Activated CD4-positive, alpha-beta T cell treated with anti-CD3 and anti-CD28 coated beads, Interleukin-2, Interleukin-6, amounts not matched to agents 100 ng/mL and 50 ng/mL, durations not matched to agents 16 hours and 8 hours (primary cell): ENCODE data around the gene CD52.
A peak's percentile ranks its signal among the peaks of the same experiment; 100 is the strongest.

Experiments
- DNase-seq: peaks from one replicate; pipeline ENCODE4 v3.0.0-alpha.2; 2020

Gene CD52

GRCh38 chr1:26335774-26336476 is 18.2 kb downstream of the CD52 start:
- DNase-seq: no peak

DNA sequence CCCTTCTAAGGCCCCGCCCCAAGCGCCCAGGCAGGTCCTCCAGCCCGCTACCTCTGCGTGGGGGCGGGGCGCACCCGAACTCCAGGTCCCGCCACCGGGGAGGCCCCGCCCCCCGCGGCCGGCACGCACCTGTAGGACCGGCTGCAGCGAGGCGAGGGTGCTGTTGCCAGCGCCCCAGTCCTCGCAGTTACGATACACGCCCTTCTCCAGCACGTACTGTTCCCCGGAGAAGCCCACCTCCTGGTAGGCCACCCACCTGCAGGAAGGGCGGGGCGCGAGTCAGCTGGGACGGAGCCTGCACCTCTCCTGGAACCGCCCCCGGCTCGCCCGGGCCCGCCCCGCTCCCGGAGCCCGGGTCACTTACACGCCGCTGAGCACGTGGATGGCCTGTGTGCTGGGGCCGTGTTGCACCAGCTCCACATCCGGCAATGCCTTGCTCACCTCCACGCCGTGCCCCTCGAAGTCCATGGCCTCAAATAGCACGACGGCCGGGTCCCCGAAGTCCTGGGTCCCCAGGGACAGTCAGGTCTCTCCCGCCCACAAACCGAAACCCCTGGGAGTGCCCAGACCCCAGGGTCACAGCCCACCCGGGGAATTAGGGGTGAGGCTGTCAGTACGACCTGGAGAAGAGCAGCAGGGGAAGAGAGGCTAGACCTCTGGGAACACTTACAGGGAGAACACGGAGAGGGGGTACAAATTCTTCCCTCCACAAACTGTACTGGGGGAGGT is 18.9 kb downstream of the CD52 start:
- peak; percentile 82 for DNase-seq

GRCh38 chr1:26337206-26337535 is 19.4 kb downstream of the CD52 start:
- no peak for DNase-seq

GRCh38 chr1:26337625-26338024 is 19.9 kb downstream of the CD52 start:
- DNase-seq: no peak

DNA sequence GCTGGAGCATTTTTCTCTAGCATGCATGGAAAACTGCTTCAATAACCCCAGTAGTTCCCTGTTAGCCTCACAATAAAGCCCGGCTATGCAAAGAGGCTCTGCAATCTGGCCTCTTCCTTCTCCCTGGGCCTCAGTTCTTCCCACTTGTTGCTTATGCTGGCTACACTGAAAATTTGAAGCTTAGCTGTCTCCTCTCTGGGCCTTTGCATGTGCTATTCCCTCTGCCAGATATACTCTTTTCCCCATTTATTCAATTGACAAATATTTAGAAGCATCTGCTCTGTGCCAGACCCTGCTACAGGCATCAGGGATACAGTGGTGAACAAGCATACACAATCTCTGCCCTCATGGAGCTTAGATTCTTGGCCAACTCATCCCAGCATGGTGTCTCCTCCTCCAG is 20.9 kb downstream of the CD52 start:
- DNase-seq: no peak

DNA sequence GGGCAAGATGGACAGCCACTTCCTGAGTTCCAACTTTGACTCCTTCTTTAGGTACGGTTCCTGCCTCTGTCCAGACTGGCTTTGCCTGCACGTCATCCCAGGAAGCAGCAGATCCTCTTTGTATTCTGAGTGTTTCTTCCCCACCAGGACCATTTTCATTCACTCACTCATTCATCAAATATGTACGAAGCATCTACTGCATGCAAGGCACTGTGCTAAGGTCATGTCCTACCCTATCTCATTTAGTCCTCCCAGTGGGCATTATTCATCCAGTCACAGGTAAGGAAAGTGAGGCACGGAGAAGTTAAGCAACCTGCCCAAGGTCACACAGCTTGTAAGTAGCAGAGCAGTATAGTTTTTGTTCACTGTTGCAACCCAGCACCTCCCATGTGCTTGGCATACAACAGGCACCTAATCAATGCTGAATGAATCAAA is 22.3 kb downstream of the CD52 start:
- DNase-seq: no peak

GRCh38 chr1:26344147-26344920 is 26.6 kb downstream of the CD52 start:
- DNase-seq: no peak

- DNase-seq: no peak
Measured at GRCh38 chr1:26345718-26346117, 28.0 kb downstream of the CD52 start.

DNA sequence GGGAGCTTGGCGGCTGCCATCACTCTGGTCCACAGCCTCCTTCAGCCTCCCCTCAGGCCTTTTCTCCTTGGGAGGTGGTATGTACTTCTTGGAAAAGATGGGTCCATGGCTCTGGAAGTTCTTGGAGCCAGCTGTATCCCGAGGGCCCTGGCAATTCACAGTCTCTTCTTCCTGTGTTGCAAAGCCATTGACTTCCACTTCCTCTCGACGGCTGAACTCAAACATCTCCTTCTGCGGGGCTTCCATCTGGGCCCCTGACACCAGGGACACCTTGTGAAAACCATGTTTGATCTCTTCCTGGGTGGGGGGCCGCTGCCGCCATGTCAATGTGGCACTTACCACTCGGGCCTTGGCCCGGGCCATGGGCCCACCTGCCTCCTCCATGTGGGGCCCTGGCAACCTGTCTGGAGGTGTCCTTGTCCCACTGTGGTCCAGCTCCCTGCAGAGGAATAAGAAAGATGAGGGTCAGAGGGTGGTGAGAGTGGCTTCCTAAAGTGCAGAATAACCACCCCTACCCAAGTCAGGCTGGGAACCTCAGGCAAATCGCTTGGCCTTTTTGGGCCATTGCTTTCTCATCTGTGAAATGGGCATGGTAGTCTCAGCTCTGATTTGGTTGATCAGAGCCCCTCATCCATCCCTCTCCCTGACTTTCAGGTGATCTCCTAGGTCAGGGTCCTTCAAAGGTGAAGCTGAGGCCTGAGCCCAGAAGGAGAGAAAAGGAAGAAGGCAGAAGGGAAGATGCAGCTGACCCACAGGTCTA is 28.7 kb downstream of the CD52 start:
- no peak for DNase-seq

DNA sequence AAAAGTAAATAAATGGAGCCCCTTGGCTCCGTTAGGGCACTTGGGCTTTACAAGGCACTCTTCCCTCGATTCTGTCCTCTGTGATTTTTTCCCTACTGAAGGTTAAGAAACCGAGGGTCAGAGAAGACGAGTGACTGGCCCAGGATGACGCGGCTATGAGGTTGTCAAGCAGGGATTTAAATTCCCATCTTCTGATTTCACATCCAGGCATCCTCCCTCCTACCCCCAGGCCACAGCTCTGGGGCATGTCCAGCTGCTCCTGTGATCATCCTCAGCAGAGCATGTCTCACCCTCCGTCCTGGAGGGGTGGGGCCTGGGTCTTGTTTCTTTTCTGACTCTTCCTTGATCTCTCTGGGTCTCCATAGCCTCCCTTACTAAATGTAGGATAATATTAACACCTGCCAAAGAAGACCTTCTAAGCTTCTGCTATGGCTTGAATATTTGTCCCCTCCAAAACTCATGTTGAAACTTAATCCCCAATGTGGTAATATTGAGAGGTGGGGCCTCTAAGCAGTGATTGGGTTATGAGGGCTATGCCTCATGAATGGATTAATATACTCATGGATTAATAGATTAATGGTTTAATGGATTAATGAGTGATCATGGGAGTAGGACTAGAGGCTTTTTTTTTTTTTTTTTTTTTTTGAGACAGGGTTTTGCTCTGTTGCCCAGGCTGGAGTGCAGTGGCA is 31.6 kb downstream of the CD52 start:
- DNase-seq: no peak

DNA sequence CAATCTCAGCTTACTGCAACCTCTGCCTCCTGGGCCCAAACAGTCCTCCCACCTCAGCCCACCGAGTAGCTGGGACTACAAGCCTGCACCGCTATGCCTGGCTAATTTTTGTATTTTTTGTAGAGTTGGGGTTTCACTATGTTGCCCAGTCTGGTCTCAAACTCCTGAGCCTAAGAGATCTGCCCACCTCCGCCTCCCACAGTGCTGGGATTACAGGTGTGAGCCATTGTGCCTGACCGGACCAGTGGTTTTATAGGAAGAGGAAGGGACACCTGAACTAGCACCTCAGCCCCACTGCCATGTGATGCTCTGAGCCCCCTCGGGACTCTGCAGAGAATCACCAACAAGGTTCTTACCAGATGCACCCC is 32.1 kb downstream of the CD52 start:
- no peak for DNase-seq

DNA sequence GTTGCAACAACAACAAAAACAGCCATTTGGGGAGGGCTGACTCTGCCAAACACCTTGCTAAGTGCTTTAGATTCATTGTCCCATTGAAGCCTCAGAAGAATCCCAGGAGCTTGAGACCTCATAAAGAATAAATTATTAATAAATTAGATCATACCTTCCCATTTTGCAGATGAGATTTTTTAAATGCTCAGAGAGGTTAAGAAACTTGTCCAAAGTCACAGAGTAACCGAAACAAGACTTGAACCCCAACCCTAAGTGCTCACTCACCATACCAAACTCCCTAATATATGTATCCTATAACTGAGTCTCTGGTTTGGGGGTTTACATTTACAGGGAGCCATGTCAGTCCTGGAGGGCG is 32.6 kb downstream of the CD52 start:
- no peak for DNase-seq

DNA sequence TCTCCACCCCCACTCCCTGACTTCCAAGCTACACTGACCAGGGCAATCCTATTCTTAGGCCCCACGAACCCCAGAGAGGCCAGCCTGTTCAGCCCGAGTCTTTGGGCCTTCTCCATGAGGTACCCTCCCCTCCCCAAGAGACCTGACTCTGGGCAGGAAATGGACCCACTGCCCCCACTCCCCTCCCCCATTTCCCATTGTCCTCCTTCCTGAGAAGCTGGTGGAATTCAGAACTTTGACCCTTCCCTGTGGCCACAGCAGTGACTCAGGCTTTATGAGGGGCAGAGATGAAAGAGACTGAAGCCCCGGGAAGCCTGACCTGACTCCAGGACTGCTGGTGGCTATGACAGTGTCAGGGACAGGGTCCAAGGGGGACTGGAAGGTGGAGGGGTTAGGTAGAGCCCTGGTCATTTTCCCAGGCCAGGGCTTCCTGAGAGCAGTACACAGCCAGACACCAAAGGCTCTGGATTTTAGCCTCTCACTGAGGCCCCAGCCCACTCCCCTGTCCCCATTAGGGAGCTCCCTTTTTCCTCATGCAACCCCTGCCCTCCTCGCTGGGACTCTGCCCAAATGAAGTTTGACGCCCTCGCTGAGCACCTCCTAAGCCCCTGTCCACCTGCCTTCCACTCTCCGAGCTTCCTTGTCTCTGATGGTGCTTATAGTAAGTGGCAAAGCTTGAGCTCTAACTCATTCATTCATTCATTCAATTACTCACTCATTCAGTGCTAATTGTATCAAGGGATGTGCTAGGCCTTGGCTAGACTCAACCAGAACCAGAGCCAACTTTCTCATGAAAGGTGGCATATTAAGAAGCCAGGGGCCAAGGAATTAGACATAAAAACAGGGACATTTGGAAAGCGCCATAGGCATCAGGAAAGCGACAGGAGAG is 33.2 kb downstream of the CD52 start:
- no peak for DNase-seq

GRCh38 chr1:26351590-26352337 is 34.0 kb downstream of the CD52 start:
- DNase-seq: no peak

- no peak for DNase-seq
Measured at GRCh38 chr1:26352338-26352679, 34.6 kb downstream of the CD52 start.

GRCh38 chr1:26353210-26353859 is 35.6 kb downstream of the CD52 start:
- no peak for DNase-seq

- DNase-seq: no peak
Measured at GRCh38 chr1:26353976-26354820, 36.4 kb downstream of the CD52 start, which contains the start of gene CRYBG2. Gene CRYBG2, minus strand, starts transcription at chr1:26354130. Its CDS starts 7,473 bp downstream, at chr1:26346657.

GRCh38 chr1:26354972-26355371 is 37.2 kb downstream of the CD52 start:
- no peak for DNase-seq

DNA sequence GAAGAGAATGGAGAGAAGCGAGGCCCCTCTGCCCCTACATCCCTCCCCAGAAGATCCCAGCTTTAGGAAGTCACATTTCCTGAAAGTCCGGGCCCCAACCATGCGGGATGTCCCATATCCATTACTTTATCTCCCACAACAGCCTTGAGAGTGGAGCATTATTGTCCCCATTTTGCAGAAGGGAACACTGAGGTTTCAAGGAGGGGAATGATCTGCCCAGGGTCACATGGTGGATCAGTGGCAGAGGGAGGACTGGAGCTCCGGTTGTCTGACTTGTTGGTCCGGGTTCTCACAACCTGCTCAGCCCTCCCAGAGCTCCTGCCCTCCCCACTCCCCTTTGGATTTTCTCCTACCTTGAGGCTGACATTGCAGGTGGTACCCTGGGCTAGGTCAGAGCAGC is 38.3 kb downstream of the CD52 start:
- no peak for DNase-seq
